ENCODE data around the gene LDAH.

- TF ChIP-seq CTCF (IDR thresholded peaks at IDR 0.05): no peak
- TF ChIP-seq EP300 (IDR thresholded peaks at IDR 0.05): no peak
Observed at GRCh38 chr2:20652141-20652540, 170.8 kb downstream of the LDAH start.

All from sigmoid colon (tissue), 4 donors.